Smooth muscle cell (in vitro differentiated cells): ENCODE data around the gene STARD3. TPM values are rescaled to one million over a fixed set of nuclear protein-coding genes. Genes with fewer than 3 reads are reported as not detected.

ENCODE experiments used
- DNase-seq: peaks from one replicate; lab custom pipeline; 2025; ENCODE audit not compliant: unreplicated experiment; lab: John Stamatoyannopoulos, UW
- H2AFZ ChIP-seq: fragments of 200-600 bp; sonication (generic); 2 replicates; pipeline ENCODE4 v1.6.0; 2016; ENCODE audit warnings: antibody characterized with exemption, low read depth, mild to moderate bottlenecking
- H3F3A ChIP-seq: fragments of 200-600 bp; sonication (generic); 2 replicates; pipeline ENCODE4 v1.6.0; 2017; ENCODE audit warnings: antibody characterized with exemption, low read depth
- H3K27ac ChIP-seq: fragments of 200-600 bp; sonication (generic); 2 replicates; pipeline ENCODE4 v1.5.1; 2016; ENCODE audit warnings: low read depth, mild to moderate bottlenecking
- H3K27me3 ChIP-seq: fragments of 200-600 bp; sonication (generic); 2 replicates; pipeline ENCODE4 v1.6.1; 2016; ENCODE audit warnings: low read depth, mild to moderate bottlenecking
- H3K36me3 ChIP-seq: fragments of 200-600 bp; sonication (generic); 2 replicates; pipeline ENCODE4 v1.5.1; 2016; ENCODE audit warnings: low read depth
- H3K4me1 ChIP-seq: fragments of 200-600 bp; sonication (generic); 2 replicates; pipeline ENCODE4 v1.5.1; 2016; ENCODE audit warnings: low read depth
- H3K4me2 ChIP-seq: fragments of 200-600 bp; sonication (generic); 2 replicates; pipeline ENCODE4 v1.6.0; 2016; ENCODE audit warnings: mild to moderate bottlenecking
- H3K4me3 ChIP-seq: fragments of 200-600 bp; sonication (generic); 2 replicates; pipeline ENCODE4 v1.5.1; 2016; ENCODE audit warnings: mild to moderate bottlenecking
- H3K79me2 ChIP-seq: fragments of 200-600 bp; sonication (generic); 2 replicates; pipeline ENCODE4 v1.6.0; 2016; ENCODE audit warnings: low read depth, mild to moderate bottlenecking
- H3K9ac ChIP-seq: fragments of 200-600 bp; sonication (generic); 2 replicates; pipeline ENCODE4 v1.6.0; 2016; ENCODE audit warnings: low read depth
- H3K9me3 ChIP-seq: fragments of 200-600 bp; sonication (generic); replicated peaks from 2 replicates; pipeline ENCODE4 v1.5.1; 2016; ENCODE audit warnings: low read depth
- H4K20me1 ChIP-seq: fragments of 200-600 bp; sonication (generic); 2 replicates; pipeline ENCODE4 v1.6.0; 2016; ENCODE audit warnings: low read depth
- CTCF ChIP-seq: fragments of 200-600 bp; sonication (generic); IDR thresholded peaks from 2 replicates; pipeline ENCODE4 v1.5.1; 2017; ENCODE audit warnings: borderline replicate concordance, mild to moderate bottlenecking, antibody characterized with exemption; ENCODE audit not compliant: insufficient read depth, poor library complexity, severe bottlenecking
- WGBS: methylation state at CpG from one replicate; pipeline ENCODE4 v1.1.7; 2016; ENCODE audit warnings: low lambda C conversion rate; 5-methylcytosine and 5-hydroxymethylcytosine counted together
- polyA plus RNA-seq: library from polyadenylated mRNA; unstranded; fragments of >200 nt; fragmentation: Nextera tagmentation; extraction: Ambion mirVana; gene quantifications from 2 replicates; pipeline ENCODE4 v1.2.1, GENCODE V29; 2016
- total RNA-seq: library from RNA; depleted of rRNA; stranded (reverse); fragments of >200 nt; gene quantifications from 2 replicates; pipeline ENCODE4 v1.2.3, GENCODE V29; 2014

Gene STARD3
- total and polyA plus RNA-seq, 2 experiments from 2014 or later = 37.5 to 53.3 TPM

- H3K36me3 ChIP-seq = no peaks in the 10 kb centered on the region
- 91% methylated on average over 8 of the region's 8 CpGs for WGBS
- H3K9me3 ChIP-seq = no peaks in the 10 kb centered on the region
- no peak for DNase-seq
- no peak overlapping the region for H3K4me2 ChIP-seq
- no peak for TF ChIP-seq CTCF
- peaks cover 13% of the 10 kb centered on the region for H3K4me1 ChIP-seq
- no peak overlapping the region for H3K27ac ChIP-seq
- no peak overlapping the region for H3K9ac ChIP-seq
- peaks cover 17% of the 10 kb centered on the region for H3K27me3 ChIP-seq
- H3K79me2 ChIP-seq = peaks cover 34% of the 10 kb centered on the region
- H3F3A ChIP-seq = no peaks in the 10 kb centered on the region
- H4K20me1 ChIP-seq = peaks cover 19% of the 10 kb centered on the region
- H2AFZ ChIP-seq = no peak overlapping the region
- H3K4me3 ChIP-seq = no peak overlapping the region
Observed at GRCh38 chr17:39635614-39636176, 1.2 kb upstream of the STARD3 start.

GRCh38 chr17:39636587-39636926 is 387 bp upstream of the STARD3 start:
- Histone ChIP-seq H3K79me2 (peaks cover 42% of the 10 kb centered on the region), H3K4me1 (peaks cover 13% of the 10 kb centered on the region), H3K27me3 (peaks cover 8% of the 10 kb centered on the region), H4K20me1 (peaks cover 27% of the 10 kb centered on the region), H3K27ac (no peak overlapping the region), H3F3A (no peaks in the 10 kb centered on the region), H3K9ac (peak overlapping the region; percentile 84), H2AFZ (peak overlapping the region; percentile 89), H3K4me3 (peak overlapping the region; percentile 94), H3K36me3 (no peaks in the 10 kb centered on the region), H3K4me2 (peak overlapping the region; percentile 95), H3K9me3 (no peaks in the 10 kb centered on the region)
- no peak for DNase-seq
- WGBS = 54% methylated on average over 6 of the region's 6 CpGs
- TF ChIP-seq CTCF = no peak

- 96% methylated on average over 7 of the region's 7 CpGs for WGBS
- H3K4me2 ChIP-seq = peak overlapping the region; percentile 95
- no peaks in the 10 kb centered on the region for H3K27me3 ChIP-seq
Observed at GRCh38 chr17:39638317-39638716, 1.4 kb downstream of the STARD3 start.

More at GRCh38 chr17:39638317-39638716, 1.4 kb downstream of the STARD3 start:
- TF ChIP-seq CTCF = no peak
- H3K9me3 ChIP-seq = no peaks in the 10 kb centered on the region
- H3K9ac ChIP-seq = no peak overlapping the region
- H3F3A ChIP-seq = no peaks in the 10 kb centered on the region
- peaks cover 13% of the 10 kb centered on the region for H3K4me1 ChIP-seq
- no peak overlapping the region for H3K4me3 ChIP-seq
- H3K36me3 ChIP-seq = no peaks in the 10 kb centered on the region
- peaks cover 50% of the 10 kb centered on the region for H3K79me2 ChIP-seq
- peaks cover 44% of the 10 kb centered on the region for H4K20me1 ChIP-seq
- H2AFZ ChIP-seq = no peak overlapping the region
- H3K27ac ChIP-seq = no peak overlapping the region
- no peak for DNase-seq
